ENCODE data around the gene BPI. TPM values are rescaled to one million over a fixed set of nuclear protein-coding genes. Genes with fewer than 3 reads are reported as not detected.
A peak's percentile ranks its signal among the peaks of the same experiment; 100 is the strongest.
"Not testable (repeated sequence)": the region's sequence is repeated elsewhere in the genome, so short reads cannot be mapped to it uniquely, and the experiment has no call there.

Gene BPI
- polyA plus RNA-seq (2013): not detected in 2 replicates

DNA sequence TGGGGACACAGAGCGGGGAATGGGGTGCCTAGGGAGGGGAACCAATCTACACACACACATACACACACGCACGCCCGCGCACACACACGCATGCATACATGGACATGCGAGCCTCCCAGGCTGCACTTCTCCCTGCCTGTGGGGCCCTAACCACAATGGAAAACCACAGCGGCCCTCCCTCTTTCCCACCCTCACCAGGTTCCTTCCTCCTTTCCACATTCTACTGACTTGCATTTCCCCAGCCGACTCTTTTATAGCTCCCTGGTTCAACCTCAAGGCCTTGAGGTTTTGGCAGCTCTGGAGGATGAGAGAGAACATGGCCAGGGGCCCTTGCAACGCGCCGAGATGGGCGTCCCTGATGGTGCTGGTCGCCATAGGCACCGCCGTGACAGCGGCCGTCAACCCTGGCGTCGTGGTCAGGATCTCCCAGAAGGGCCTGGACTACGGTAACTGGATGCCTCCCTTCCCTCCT, at the start of gene BPI:
Gene BPI (plus strand): TSS at position 249 of the 472 bp plus-strand sequence. CDS start 68 bp downstream, at position 317.
- no peak within 1 kb of the TSS for H4K12ac ChIP-seq (ENCODE audit: low read depth, low read length)
- no peaks in the 10 kb centered on the region for H3K9me3 ChIP-seq (ENCODE audit: insufficient read depth, low read depth, low read length)
- H3K79me2 ChIP-seq (ENCODE audit: control insufficient read depth, insufficient read depth, low read length, poor library complexity): no peaks in the 10 kb centered on the region
- H4K8ac ChIP-seq (ENCODE audit: low read depth, low read length): no peak within 1 kb of the TSS
- no peak within 1 kb of the TSS for H2AK5ac ChIP-seq (ENCODE audit: low read length)
- no peak within 1 kb of the TSS for H3K4ac ChIP-seq (ENCODE audit: low read depth, low read length)
- WGBS (ENCODE audit: extremely low coverage, insufficient coverage, insufficient read length): no CpG with 5 or more reads among the region's 21 CpGs
- no peak within 1 kb of the TSS for H3K9ac ChIP-seq (ENCODE audit: low read length)
- H3K4me1 ChIP-seq (ENCODE audit: control insufficient read depth in 1 of 2, insufficient read depth in 2 of 2, low read length in 2 of 2): peaks cover 9% of the 10 kb centered on the region in 2 experiments
- DNase-seq: peak in 1 of 2 donors; percentile 12
- no peak within 1 kb of the TSS for H2AFZ ChIP-seq (ENCODE audit: insufficient read depth, low read length, poor library complexity)
- no peak within 1 kb of the TSS for H2BK5ac ChIP-seq (ENCODE audit: low read depth, low read length, poor library complexity)
- H3K27me3 ChIP-seq (ENCODE audit: insufficient read depth, low read length): no peaks in the 10 kb centered on the region
- no peak within 1 kb of the TSS for H2BK12ac ChIP-seq (ENCODE audit: low read length)
- no peak within 1 kb of the TSS for H2BK120ac ChIP-seq (ENCODE audit: insufficient read depth, low read length, poor library complexity)
- H3K23ac ChIP-seq (ENCODE audit: low read length): no peak within 1 kb of the TSS
- H3K4me2 ChIP-seq (ENCODE audit: low read length): no peak within 1 kb of the TSS
- no peak within 1 kb of the TSS for H3K14ac ChIP-seq (ENCODE audit: low read length)
- H4K91ac ChIP-seq (ENCODE audit: low read depth, low read length): no peak within 1 kb of the TSS
- no peaks in the 10 kb centered on the region for H3K79me1 ChIP-seq (ENCODE audit: low read length)
- H3K36me3 ChIP-seq (ENCODE audit: control insufficient read depth in 1 of 2, insufficient read depth in 2 of 2, low read length in 2 of 2): no peaks in the 10 kb centered on the region
- H3K18ac ChIP-seq (ENCODE audit: low read length): no peak within 1 kb of the TSS
- no peak within 1 kb of the TSS for H3K27ac ChIP-seq (ENCODE audit: low read depth, low read length)
- no peak within 1 kb of the TSS for H3K4me3 ChIP-seq (ENCODE audit: low read depth, low read length)

DNA sequence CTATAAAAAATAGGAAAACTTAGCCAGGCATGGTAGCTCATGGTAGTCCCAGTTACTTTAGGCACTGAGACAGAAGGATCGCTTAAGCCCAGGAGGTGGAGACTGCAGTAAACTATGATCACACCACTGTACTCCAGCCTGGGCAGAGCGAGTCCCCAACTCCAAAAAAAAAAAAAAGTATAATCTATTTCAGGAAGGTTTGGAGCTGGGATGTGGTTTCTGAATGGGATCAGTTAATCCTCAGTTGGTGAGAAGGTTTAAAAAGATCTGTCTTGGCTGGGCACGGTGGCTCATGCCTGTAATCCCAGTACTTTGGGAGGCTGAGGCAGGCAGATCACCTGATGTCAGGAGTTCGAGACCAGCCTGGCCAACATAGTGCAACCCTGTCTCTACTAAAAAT, 49.3 kb upstream of the BPI start:
- not testable (repeated sequence) for H3K4ac ChIP-seq (ENCODE audit: low read depth, low read length)

GRCh38 chr20:38255393-38255792, 48.6 kb upstream of the BPI start:
- Histone ChIP-seq H3K4ac (ENCODE audit: low read depth, low read length) (no peak overlapping the region), H3K27me3 (ENCODE audit: insufficient read depth, low read length) (peaks cover 16% of the 10 kb centered on the region), H4K12ac (ENCODE audit: low read depth, low read length) (no peak overlapping the region), H3K79me2 (ENCODE audit: control insufficient read depth, insufficient read depth, low read length, poor library complexity) (no peaks in the 10 kb centered on the region), H2BK5ac (ENCODE audit: low read depth, low read length, poor library complexity) (no peak overlapping the region), H3K4me1 (ENCODE audit: control insufficient read depth in 1 of 2, insufficient read depth in 2 of 2, low read length in 2 of 2) (no peaks in the 10 kb centered on the region), H3K18ac (ENCODE audit: low read length) (no peak overlapping the region), H2AFZ (ENCODE audit: insufficient read depth, low read length, poor library complexity) (no peak overlapping the region), H2BK12ac (ENCODE audit: low read length) (no peak overlapping the region), H3K23ac (ENCODE audit: low read length) (no peak overlapping the region), H3K79me1 (ENCODE audit: low read length) (no peaks in the 10 kb centered on the region), H3K9ac (ENCODE audit: low read length) (no peak overlapping the region), H3K27ac (ENCODE audit: low read depth, low read length) (no peak overlapping the region), H3K36me3 (ENCODE audit: control insufficient read depth in 1 of 2, insufficient read depth in 2 of 2, low read length in 2 of 2) (no peaks in the 10 kb centered on the region), H3K4me3 (ENCODE audit: low read depth, low read length) (no peak overlapping the region), H4K91ac (ENCODE audit: low read depth, low read length) (no peak overlapping the region), H4K8ac (ENCODE audit: low read depth, low read length) (no peak overlapping the region), H3K9me3 (ENCODE audit: insufficient read depth, low read depth, low read length) (peaks cover 4% of the 10 kb centered on the region), H3K4me2 (ENCODE audit: low read length) (no peak overlapping the region), H2BK120ac (ENCODE audit: insufficient read depth, low read length, poor library complexity) (no peak overlapping the region), H3K14ac (ENCODE audit: low read length) (no peak overlapping the region), H2AK5ac (ENCODE audit: low read length) (no peak overlapping the region)
- no peak for DNase-seq
- no CpG with 5 or more reads among the region's 5 CpGs for WGBS (ENCODE audit: extremely low coverage, insufficient coverage, insufficient read length)

More for the DNA sequence above, 49.3 kb upstream of the BPI start:
- H3K79me2 ChIP-seq (ENCODE audit: control insufficient read depth, insufficient read depth, low read length, poor library complexity); H4K12ac ChIP-seq (ENCODE audit: low read depth, low read length); H3K4me1 ChIP-seq (ENCODE audit: control insufficient read depth in 1 of 2, insufficient read depth in 2 of 2, low read length in 2 of 2); H3K9me3 ChIP-seq (ENCODE audit: insufficient read depth, low read depth, low read length); H4K8ac ChIP-seq (ENCODE audit: low read depth, low read length); H3K27ac ChIP-seq (ENCODE audit: low read depth, low read length); H4K91ac ChIP-seq (ENCODE audit: low read depth, low read length); H3K27me3 ChIP-seq (ENCODE audit: insufficient read depth, low read length); H3K36me3 ChIP-seq (ENCODE audit: control insufficient read depth in 1 of 2, insufficient read depth in 2 of 2, low read length in 2 of 2); H3K14ac ChIP-seq (ENCODE audit: low read length); H2BK120ac ChIP-seq (ENCODE audit: insufficient read depth, low read length, poor library complexity); H3K23ac ChIP-seq (ENCODE audit: low read length); H2AK5ac ChIP-seq (ENCODE audit: low read length); H3K4me3 ChIP-seq (ENCODE audit: low read depth, low read length); H3K79me1 ChIP-seq (ENCODE audit: low read length); H3K4me2 ChIP-seq (ENCODE audit: low read length); DNase-seq; H2BK5ac ChIP-seq (ENCODE audit: low read depth, low read length, poor library complexity); H3K9ac ChIP-seq (ENCODE audit: low read length); H3K18ac ChIP-seq (ENCODE audit: low read length); H2AFZ ChIP-seq (ENCODE audit: insufficient read depth, low read length, poor library complexity); H2BK12ac ChIP-seq (ENCODE audit: low read length): not testable (repeated sequence)
- WGBS (ENCODE audit: extremely low coverage, insufficient coverage, insufficient read length): no CpG with 5 or more reads among the region's 4 CpGs

DNA sequence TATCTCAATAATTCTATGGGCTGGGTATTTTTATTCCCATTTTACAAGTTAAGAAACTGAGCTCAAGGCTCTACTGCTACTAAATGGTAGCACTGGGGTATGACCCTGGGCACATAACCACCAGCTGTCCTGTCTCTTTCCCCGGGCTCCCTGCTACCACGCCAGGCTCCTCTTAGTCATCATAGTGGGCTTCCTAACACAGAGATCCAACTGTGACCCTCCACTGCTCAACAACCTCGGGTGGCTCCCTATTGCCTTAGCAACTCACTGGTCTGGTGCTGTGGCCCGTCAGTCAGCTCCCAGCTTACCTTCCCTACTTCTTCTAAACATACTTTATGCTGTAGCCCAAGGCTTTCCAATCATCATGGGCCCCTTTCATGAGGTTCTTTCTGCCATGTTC, 47.9 kb upstream of the BPI start:
- Histone ChIP-seq H3K4ac (ENCODE audit: low read depth, low read length) (no peak overlapping the region), H4K8ac (ENCODE audit: low read depth, low read length) (no peak overlapping the region), H3K79me2 (ENCODE audit: control insufficient read depth, insufficient read depth, low read length, poor library complexity) (no peaks in the 10 kb centered on the region), H3K27ac (ENCODE audit: low read depth, low read length) (no peak overlapping the region), H3K9me3 (ENCODE audit: insufficient read depth, low read depth, low read length) (peaks cover 4% of the 10 kb centered on the region), H3K36me3 (ENCODE audit: control insufficient read depth in 1 of 2, insufficient read depth in 2 of 2, low read length in 2 of 2) (no peaks in the 10 kb centered on the region), H2BK5ac (ENCODE audit: low read depth, low read length, poor library complexity) (no peak overlapping the region), H3K23ac (ENCODE audit: low read length) (no peak overlapping the region), H3K4me1 (ENCODE audit: control insufficient read depth in 1 of 2, insufficient read depth in 2 of 2, low read length in 2 of 2) (no peaks in the 10 kb centered on the region), H4K12ac (ENCODE audit: low read depth, low read length) (no peak overlapping the region), H2AK5ac (ENCODE audit: low read length) (no peak overlapping the region), H2BK12ac (ENCODE audit: low read length) (no peak overlapping the region), H4K91ac (ENCODE audit: low read depth, low read length) (no peak overlapping the region), H2AFZ (ENCODE audit: insufficient read depth, low read length, poor library complexity) (no peak overlapping the region), H3K4me2 (ENCODE audit: low read length) (no peak overlapping the region), H3K14ac (ENCODE audit: low read length) (no peak overlapping the region), H3K9ac (ENCODE audit: low read length) (no peak overlapping the region), H2BK120ac (ENCODE audit: insufficient read depth, low read length, poor library complexity) (no peak overlapping the region), H3K4me3 (ENCODE audit: low read depth, low read length) (no peak overlapping the region), H3K18ac (ENCODE audit: low read length) (no peak overlapping the region), H3K79me1 (ENCODE audit: low read length) (no peaks in the 10 kb centered on the region), H3K27me3 (ENCODE audit: insufficient read depth, low read length) (peaks cover 20% of the 10 kb centered on the region)
- WGBS (ENCODE audit: extremely low coverage, insufficient coverage, insufficient read length): no CpG with 5 or more reads among the region's 4 CpGs
- no peak for DNase-seq

All from trophoblast cell (in vitro differentiated cells and primary cell).